ENCODE measurements around the gene ADAMTS20.

DNA sequence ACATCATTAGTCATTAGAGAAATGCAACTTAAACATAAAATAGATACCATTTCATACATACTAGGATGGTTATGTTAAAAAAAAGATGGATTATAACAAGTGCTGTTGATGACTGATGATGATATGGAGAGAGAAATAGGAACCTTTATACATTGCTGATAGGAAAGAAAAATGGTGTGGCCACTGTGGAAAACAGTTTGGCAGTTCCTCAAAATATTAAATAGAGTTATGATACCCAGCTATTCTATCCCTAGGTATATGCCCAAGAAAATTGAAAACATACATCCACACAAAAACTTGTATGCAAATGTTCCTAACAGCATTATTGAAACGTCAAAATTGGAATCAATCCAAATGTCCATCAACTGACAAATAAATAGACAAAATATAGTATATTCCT lies 170.1 kb downstream of the ADAMTS20 start:
- TF ChIP-seq, protein P1, sequence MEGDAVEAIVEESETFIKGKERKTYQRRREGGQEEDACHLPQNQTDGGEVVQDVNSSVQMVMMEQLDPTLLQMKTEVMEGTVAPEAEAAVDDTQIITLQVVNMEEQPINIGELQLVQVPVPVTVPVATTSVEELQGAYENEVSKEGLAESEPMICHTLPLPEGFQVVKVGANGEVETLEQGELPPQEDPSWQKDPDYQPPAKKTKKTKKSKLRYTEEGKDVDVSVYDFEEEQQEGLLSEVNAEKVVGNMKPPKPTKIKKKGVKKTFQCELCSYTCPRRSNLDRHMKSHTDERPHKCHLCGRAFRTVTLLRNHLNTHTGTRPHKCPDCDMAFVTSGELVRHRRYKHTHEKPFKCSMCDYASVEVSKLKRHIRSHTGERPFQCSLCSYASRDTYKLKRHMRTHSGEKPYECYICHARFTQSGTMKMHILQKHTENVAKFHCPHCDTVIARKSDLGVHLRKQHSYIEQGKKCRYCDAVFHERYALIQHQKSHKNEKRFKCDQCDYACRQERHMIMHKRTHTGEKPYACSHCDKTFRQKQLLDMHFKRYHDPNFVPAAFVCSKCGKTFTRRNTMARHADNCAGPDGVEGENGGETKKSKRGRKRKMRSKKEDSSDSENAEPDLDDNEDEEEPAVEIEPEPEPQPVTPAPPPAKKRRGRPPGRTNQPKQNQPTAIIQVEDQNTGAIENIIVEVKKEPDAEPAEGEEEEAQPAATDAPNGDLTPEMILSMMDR (IDR thresholded peaks at IDR 0.05) = no peak
- no peak for TF ChIP-seq POLR2A (IDR thresholded peaks at IDR 0.05)

All from esophagus squamous epithelium (tissue), 4 donors.